GM12873 (cell line): ENCODE measurements around the gene RPL27A.

Source experiments
- TF ChIP-seq, protein P1 (sequence below): IDR thresholded peaks from 2 replicates; pipeline ENCODE4 v1.5.1; 2012; ENCODE audit warnings: low read depth, mild to moderate bottlenecking, moderate library complexity, low read length, control low read depth; ENCODE audit not compliant: insufficient read depth; ENCODE audit errors: missing control alignments

The RPL27A gene

DNA sequence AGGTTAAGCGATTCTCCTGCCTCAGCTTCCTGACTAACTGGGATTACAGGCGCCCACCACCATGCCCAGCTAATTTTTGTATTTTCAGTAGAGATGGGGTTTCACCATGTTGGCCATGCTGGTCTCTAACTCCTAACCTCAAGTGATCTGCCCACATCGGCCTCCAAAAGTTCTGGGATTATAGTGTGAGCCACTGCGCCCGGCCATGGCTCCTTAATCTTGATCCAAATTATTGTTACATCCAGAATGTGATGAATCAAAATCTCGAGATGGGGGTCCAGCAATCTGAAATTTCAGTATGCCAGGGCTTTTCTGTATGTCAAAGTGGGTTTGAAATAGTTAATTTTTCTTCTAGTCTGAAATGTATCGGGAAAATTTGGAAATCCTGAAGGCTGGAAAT is 3.7 kb downstream of the RPL27A start:
- TF ChIP-seq, protein P1, sequence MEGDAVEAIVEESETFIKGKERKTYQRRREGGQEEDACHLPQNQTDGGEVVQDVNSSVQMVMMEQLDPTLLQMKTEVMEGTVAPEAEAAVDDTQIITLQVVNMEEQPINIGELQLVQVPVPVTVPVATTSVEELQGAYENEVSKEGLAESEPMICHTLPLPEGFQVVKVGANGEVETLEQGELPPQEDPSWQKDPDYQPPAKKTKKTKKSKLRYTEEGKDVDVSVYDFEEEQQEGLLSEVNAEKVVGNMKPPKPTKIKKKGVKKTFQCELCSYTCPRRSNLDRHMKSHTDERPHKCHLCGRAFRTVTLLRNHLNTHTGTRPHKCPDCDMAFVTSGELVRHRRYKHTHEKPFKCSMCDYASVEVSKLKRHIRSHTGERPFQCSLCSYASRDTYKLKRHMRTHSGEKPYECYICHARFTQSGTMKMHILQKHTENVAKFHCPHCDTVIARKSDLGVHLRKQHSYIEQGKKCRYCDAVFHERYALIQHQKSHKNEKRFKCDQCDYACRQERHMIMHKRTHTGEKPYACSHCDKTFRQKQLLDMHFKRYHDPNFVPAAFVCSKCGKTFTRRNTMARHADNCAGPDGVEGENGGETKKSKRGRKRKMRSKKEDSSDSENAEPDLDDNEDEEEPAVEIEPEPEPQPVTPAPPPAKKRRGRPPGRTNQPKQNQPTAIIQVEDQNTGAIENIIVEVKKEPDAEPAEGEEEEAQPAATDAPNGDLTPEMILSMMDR, result no peak

GRCh38 chr11:8688414-8689362 is 6.1 kb downstream of the RPL27A start:
- TF ChIP-seq, protein P1, result peak; percentile 7

- TF ChIP-seq, protein P1, result no peak
These were observed 7.2 kb downstream of the RPL27A start for GRCh38 chr11:8689726-8690255.

GRCh38 chr11:8690374-8691342 is 8.1 kb downstream of the RPL27A start:
- TF ChIP-seq, protein P1, result no peak

GRCh38 chr11:8691601-8692000 is 9.0 kb downstream of the RPL27A start:
- TF ChIP-seq, protein P1, result no peak

DNA sequence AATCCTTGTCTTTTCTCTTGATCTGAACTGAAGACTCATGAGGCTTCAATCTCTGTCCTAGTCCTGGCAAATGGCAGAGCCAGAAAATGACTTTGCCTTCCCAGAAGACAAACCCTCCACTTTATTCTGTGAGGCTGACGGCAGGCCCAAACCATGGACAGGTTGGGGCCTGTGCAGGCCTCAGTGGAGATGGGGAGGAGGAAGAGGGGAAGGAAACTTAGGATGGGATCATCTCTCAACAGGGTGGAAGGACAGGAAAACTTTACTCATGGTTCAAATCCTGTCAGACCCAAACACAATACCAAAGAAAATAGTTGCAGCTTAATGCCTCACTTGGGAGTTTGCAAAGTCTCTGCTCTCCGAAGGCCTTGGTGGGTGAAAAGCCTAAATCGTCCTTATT is 9.8 kb downstream of the RPL27A start:
- TF ChIP-seq, protein P1, result no peak
